Articular chondrocyte of knee joint (primary cell): ENCODE measurements around the gene ARAP2. TPM values are rescaled to one million over a fixed set of nuclear protein-coding genes. Genes with fewer than 3 reads are reported as not detected.

ENCODE experiments used
- total RNA-seq: library from RNA; depleted of rRNA; stranded (reverse); fragments of >200 nt; gene quantifications from 2 replicates; pipeline ENCODE4 v1.2.3, GENCODE V29; 2012

The ARAP2 gene
- 7.3 and 10.6 TPM in 2 replicates for total RNA-seq

GRCh38 chr4:36244257-36245082 lies at the start of gene ARAP2:
ARAP2 (minus strand) TSS chr4:36244514; CDS start chr4:36229486, 15,028 bp downstream.

DNA sequence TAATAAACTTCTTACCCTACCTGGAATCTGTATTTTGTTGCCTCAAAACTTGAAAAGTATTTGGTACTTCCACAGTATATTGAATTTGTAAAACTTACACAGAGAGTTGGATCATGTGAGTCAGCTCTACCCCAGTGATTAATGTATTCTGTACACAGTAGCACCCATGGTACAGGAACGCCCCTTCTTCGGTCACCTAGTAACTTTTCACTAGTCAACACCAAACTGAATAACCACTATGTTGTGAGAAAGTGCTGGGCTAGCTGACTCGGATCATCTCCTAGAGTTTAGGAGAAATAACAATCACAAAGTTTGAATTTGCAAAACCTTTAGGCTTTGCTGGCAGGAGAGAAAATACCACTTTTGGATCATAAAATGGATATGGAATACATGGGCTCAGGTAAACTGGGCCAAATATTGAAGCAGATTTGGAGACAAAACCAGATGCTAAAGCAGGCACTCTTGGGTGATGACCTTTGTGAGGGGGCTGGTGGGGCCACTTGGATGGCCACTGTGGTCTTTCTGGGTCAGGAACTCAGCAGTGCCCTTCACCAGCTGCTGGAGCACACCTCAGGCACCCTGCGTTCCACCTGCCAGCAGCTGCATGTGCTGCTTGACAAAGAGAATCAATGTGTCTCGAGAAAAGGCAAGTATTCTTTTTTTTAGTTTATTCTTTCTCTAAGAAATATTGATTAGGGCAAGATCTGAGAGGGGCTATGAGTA lies 37.2 kb upstream of the ARAP2 start, which contains the start of gene DTHD1:
TSS of gene DTHD1 (plus strand) at position 233 of the 723 bp plus-strand sequence. CDS start at position 376, 143 bp downstream.

Other genes with a start within 250 kb of the ARAP2 start
- gene DTHD1, start 37.1 kb upstream of the ARAP2 start, total RNA-seq, result not detected in 2 replicates